Uterus (tissue), 2 donors: Measurements from ENCODE around the gene DRG2.

Experiments
- POLR2A ChIP-seq, 2 donors: fragments of 450-650 bp; IDR thresholded peaks; one replicate each; pipeline ENCODE4 v1.6.1; 2016; ENCODE audit warnings: antibody characterized with exemption in 2 of 2, mild to moderate bottlenecking in 1 of 2, moderate library complexity in 1 of 2
- TF ChIP-seq, protein P1 (sequence below), 4 experiments: fragments of 200-600 bp in 2 of 4; fragments of 450-650 bp in 2 of 4; sonication (generic) in 2 of 4; IDR thresholded peaks; one replicate each; pipeline ENCODE4 v1.5.1; 2016 to 2019; ENCODE audit warnings: antibody characterized with exemption in 4 of 4, mild to moderate bottlenecking in 2 of 4, moderate library complexity in 1 of 4

DNA sequence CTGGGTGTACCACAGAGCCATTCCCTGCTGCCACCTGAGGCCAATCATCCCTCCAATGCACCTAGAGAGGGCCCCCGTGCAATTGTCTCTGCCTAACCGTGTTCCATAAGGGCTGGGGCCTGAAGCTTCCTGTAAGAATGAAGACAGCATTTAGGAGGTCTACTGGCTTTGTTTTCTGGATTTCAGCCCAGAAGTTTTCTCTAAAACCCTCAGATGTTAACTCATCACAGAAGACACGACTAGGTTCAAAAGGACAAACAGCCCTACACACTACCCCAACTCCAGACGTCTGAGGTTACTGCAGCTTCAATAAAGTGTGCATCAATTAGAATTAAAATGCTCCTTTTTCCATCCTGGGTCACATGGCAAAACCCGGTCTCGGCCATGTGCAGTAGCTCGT is 10.8 kb upstream of the DRG2 start:
- TF ChIP-seq, protein P1, sequence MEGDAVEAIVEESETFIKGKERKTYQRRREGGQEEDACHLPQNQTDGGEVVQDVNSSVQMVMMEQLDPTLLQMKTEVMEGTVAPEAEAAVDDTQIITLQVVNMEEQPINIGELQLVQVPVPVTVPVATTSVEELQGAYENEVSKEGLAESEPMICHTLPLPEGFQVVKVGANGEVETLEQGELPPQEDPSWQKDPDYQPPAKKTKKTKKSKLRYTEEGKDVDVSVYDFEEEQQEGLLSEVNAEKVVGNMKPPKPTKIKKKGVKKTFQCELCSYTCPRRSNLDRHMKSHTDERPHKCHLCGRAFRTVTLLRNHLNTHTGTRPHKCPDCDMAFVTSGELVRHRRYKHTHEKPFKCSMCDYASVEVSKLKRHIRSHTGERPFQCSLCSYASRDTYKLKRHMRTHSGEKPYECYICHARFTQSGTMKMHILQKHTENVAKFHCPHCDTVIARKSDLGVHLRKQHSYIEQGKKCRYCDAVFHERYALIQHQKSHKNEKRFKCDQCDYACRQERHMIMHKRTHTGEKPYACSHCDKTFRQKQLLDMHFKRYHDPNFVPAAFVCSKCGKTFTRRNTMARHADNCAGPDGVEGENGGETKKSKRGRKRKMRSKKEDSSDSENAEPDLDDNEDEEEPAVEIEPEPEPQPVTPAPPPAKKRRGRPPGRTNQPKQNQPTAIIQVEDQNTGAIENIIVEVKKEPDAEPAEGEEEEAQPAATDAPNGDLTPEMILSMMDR (IDR thresholded peaks at IDR 0.05) = no peak
- no peak for TF ChIP-seq POLR2A (IDR thresholded peaks at IDR 0.05)
